Measurements from ENCODE around the gene SUOX.
"Not testable (repeated sequence)": the region's sequence is repeated elsewhere in the genome, so short reads cannot be mapped to it uniquely, and the experiment has no call there.

The SUOX gene

DNA sequence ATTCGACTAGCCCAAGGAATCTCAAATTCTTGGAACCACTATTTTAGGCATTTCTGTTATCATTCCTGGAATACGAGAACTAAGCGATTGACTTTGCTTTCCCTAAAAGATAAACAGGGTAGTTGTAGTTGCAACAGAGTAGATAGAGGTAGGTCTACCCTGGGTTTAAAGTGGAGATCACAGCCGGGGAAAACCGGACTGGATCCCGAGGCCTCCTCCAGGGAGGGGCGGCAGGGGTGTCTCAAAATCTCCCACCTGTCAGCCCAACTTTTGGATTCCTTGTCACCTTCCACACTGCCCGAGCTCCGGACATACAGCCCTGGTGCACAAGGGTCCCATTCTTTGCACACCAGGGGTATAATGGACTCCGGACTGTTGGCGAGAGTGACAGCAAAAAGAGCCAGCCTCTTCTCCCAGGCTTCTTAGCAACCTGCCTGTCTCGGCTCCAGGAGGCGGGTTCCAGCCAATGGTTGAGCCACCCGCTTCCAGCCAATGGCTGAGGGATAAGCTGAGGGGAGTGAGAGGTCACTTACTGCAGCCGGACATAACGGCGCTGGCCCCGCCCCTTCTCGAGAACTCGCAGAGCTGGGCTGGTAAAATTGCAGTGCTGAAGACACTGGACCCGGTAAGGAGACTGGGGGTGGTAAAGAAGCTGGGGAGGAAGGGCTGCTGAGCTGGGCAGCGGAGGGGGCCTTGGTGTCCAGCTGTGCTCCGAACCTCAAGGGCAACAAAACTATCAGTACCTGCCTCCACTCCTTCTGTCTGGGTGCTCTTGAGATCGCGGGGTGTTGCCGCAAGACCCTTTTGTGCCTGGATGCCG is at the start of gene SUOX:
SUOX (plus strand) TSS at position 562 of the 820 bp plus-strand sequence. CDS start 4,946 bp downstream, outside the sequence.
- peak; percentile 45 to 53 for DNase-seq

DNA sequence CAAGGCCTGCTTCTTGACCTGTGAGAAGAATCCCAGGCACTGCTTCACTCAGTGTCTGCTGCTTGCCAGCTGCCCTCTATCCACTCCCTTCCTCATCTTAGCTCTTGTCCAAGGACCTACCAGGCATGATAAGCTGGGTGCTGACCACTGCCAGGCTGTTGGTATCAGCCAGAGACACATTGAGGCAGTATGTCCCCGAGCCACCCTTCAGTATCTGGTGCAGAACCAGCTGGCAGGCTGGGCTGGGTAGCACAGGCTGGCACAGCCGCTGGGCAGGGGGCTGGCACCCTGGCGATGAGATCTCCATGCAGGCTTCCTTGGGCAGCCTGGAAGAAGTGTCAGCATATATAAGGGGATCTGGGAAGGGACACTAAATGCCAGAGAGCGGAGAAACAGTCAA is 41.7 kb upstream of the SUOX start:
- no peak for DNase-seq

DNA sequence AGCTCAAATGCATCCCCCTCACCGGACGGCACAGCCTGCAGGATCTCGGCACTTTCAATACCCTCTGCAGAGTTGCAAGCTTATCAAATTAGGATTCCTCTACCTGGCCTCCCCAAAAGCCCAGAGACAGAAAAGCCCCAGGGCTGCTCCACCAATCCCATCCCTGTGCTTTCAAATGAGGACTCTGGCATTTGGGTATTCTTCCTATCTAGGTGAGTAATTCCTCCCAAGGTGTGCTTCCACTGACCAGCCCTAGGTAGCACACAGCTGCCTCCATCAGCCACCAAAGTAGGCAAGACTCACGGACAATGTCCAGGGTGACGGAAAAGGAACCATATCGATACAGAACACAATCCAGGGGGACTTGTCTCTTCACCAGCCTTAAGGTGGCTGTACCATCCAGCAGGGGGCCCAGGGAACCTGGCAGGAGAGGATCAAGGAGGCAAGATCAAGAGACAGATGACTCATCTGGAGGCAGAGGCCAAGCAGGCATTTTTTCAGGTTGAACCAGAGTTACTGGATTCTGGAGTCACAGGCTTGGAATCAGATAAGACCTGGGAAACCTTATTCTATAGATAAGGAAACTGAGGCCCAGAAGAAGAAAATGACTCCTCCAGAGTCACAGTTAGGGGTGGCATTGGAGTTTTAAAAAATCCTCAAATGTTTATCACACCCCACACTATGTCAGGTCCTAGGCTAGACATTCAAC is 41.1 kb upstream of the SUOX start:
- DNase-seq, result peak in 1 of 2 donors; percentile 28

DNA sequence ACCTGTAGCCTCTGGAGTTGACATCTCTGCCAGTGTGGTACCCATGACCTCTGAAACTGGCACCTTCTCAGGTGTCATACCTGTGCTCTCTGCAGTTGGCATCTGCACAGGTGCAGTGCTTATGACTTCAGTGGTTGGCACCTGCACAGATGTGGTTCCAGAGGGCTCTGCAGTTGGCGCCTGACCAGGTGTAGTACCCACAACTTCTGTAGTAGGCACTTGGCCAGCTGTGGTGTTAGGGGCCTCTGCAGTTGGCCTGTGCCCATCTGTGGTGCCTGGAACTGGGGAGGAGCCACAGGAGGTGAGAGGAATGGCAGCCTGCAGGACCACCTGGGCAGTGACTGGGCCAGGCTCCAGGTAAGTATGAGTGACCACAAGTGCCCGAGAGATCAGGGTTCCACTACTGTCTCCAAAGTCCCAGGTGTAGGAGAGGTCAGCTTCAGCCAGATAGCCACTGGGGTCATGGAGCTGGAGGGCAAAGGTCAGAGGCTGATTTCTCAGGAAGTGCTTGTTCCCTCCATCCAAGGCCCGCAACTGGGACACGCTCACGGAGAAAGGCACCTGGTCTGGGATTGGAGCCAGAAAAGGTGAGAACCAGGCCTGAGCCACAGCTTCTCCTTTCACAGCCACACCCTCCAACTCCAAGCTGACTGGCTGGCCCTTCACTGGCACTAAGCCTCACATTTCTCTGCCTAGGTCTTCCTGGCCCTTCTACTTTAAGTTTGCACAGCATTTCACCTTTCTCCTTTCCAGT is 39.8 kb upstream of the SUOX start:
- no peak for DNase-seq

DNA sequence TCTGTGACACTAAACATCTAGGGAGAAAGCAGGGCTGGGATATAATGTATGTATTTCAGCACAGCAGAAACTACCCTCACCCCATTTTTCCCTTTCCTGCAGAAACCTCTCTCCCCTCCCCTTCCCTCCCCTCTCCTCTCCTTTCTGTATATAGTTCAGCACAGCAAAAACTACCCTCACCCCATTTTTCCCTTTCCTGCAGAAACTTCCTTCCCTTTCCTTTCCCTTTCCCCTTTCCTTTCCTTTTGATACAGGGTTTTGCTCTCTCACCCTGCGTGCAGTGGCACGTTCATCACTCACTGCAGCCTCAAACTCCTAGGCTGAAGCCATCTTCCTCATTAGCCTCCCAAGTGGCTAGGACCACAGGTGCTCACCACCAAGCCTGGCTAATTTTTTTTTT is 33.3 kb upstream of the SUOX start:
- DNase-seq, result no peak

DNA sequence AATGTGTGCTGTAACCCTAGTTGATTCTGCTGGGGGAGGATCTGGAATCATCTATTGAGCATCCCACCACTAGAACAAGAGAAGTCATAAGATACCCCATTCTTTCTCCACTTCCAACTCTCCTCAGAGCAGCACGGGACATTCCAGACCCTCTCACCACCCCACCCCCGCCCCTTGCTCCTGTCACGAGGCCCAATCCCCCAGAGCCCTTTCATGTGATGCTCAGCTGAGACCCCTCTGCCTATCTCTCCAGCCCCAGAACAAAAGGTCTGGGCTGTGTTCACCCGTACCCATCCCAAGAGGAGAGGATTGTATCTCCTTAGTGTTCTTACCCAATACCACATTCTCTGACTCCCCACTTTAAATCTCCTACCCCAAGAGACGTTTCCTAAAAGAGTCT is 31.8 kb upstream of the SUOX start:
- no peak for DNase-seq

DNA sequence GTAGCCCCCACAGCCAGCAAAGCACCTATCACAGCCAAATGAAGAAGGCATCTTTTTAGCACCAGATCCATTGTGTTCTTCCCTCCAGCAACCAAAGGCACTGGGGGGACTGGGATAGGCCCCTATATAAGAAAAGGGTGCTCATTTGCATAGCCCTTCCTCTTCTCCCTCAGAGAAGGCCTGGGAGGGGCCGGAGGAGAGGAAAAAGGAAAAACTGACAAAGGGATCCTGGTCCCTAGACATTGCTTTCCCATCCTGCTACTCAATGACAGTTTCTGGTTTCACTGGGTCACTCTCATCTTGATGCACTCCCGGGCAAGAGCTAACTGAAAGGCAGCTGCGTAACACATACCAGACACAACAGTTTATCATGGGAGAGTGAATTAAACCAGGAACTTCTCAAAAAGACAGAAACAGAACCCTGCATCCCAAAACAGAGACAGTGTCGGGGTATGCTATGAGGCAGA is 31.1 kb upstream of the SUOX start, which contains the start of gene PMEL:
PMEL (minus strand) TSS at position 102 of the 467 bp plus-strand sequence; CDS start at position 71, 31 bp downstream.
- DNase-seq, result no peak

DNA sequence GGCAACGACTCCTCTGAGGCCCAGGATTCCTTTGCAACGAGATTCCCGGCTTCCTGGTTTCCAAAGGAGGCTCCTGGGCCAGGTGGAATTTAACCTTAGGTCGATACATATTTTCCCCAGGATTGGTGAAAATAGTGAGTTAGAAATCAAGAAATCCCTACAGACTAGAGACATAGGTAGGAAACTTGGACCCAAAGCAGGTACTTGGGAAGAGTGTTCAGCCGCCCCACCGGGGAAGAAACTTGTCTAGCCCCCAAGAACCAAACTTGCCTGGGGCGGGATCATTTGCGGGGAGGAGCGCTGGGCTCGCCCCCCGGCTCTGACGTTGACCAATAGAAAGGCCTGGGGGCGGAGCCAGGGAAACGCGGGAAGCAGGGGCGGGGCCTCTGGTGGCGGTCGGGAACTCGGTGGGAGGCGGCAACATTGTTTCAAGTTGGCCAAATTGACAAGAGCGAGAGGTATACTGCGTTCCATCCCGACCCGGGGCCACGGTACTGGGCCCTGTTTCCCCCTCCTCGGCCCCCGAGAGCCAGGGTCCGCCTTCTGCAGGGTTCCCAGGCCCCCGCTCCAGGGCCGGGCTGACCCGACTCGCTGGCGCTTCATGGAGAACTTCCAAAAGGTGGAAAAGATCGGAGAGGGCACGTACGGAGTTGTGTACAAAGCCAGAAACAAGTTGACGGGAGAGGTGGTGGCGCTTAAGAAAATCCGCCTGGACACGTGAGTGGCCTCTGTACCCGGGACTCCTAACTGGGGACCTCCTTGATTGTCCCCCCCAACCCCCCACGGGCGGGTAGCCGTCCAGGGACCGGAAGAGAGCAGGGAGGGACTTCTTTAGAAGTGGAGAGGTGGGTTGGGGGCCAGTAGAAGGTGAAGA is 30.4 kb upstream of the SUOX start, which contains the start of gene CDK2:
CDK2 (plus strand) TSS at position 423 of the 874 bp plus-strand sequence; CDS start at position 602, 179 bp downstream.
- peak; percentile 63 to 67 for DNase-seq

DNA sequence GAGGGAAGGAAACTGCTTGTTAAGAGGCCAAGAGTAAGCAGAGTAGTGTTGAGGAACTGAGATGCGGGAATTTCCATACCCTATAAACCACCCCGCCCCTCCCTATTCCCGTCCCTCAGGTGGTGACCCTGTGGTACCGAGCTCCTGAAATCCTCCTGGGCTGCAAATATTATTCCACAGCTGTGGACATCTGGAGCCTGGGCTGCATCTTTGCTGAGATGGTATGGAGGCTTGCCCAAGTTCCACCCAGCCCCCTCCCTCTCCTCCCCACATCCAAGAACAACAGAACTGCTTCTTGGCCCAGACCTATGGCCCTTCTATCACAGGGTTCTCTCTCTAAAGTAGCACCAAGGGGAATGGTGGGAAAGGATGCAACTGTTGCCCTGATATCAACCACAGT is 27.7 kb upstream of the SUOX start:
- no peak for DNase-seq

DNA sequence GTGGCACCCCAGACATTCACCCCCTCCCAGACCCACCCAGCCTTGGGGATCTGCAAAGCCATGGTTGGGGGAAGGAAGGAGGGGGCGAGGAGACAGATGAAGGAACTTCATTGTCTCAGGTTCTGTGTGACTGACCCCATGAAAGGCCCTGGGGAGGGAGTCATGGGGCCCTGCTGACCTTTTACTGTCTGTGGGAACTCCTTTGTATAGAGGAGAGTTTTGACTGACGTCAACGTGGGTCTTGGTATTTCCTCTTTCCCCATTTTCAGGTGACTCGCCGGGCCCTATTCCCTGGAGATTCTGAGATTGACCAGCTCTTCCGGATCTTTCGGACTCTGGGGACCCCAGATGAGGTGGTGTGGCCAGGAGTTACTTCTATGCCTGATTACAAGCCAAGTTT is 26.3 kb upstream of the SUOX start:
- DNase-seq, result no peak

DNA sequence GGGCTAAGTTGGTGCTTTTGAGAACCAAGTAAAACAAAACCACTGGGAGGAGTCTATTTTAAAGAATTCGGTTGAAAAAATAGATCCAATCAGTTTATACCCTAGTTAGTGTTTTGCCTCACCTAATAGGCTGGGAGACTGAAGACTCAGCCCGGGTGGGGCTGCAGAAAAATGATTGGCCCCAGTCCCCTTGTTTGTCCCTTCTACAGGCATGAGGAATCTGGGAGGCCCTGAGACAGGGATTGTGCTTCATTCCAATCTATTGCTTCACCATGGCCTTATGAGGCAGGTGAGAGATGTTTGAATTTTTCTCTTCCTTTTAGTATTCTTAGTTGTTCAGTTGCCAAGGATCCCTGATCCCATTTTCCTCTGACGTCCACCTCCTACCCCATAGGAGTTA is 25.0 kb upstream of the SUOX start:
- no peak for DNase-seq

DNA sequence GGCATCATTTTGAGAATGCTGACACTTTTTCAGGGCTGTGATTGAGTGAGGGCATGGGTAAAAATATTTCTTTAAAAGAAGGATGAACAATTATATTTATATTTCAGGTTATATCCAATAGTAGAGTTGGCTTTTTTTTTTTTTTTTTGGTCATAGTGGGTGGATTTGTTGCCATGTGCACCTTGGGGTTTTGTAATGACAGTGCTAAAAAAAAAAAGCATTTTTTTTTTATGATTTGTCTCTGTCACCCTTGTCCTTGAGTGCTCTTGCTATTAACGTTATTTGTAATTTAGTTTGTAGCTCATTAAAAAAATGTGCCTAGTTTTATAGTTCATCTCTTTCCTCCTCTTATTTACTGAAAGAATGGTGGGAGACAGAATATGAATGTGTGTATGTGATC is 24.6 kb upstream of the SUOX start:
- no peak for DNase-seq

DNA sequence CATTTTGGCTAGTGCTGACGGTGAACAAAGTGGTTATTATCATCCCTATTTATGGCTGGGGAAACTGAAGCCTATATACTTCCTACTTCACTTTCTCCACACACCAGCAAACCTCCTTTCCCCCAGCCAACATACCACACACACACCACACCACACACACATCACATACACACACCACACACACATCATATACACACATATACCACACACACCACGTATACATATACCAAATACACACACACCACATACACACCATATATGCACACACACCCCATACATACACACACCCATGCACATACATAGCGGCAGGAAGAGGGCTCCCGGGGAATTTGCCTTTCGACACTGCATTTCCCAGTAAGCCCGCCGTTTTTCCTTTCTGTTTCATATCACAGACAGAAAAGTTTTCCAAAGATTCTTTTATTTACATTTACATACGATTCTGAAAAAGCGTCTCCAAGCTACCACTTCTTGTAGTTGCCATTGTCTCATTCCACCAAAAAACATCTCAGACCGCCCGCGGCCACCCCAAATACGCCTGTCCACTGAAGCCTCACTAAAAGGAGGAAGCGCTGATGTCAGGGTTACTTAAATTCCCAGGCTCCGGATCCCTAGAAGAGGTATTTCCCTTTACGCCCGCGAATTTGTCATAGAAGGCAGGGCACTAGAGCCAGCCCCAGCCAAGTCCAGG is 24.0 kb upstream of the SUOX start:
- DNase-seq, result peak; percentile 32 to 35

DNA sequence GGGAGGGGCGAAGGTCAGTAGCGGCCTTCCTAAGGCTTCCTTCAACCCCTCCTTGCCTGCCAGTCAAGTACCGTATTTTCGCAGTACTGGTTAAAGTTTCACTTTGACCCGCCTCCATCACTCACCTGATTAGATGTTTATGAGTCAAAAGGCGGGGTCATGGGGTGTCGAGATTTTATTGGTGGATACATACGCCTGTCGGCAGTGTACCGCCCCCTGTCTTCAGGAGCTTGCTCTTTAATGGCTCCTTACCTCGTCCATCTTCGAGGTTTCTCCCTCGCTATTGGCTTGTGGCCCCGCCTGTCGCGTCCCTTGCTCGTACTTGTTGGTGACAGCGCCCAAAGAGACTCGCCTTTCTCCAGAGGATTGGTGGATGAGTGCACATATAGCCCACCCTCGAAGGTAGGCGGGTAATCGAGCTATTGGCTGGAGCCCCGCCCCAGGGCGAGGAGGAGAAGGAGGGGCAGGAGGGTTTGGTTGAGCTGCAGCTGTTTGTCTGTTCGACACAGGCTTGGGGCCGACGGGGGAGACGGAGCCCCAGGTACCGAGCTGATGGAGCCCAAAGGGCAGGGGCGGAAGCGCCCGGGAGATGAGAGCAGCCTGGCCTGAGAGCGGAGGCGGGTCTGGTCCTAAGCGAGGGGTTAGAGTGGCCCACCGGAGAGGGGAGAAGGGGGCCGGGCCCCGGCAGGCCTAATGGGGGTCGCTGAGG is 23.3 kb upstream of the SUOX start, which contains the start of gene RAB5B:
RAB5B (plus strand) TSS at position 480 of the 709 bp plus-strand sequence. CDS start 12,883 bp downstream, outside the sequence.
- DNase-seq, result peak; percentile 76 to 100

DNA sequence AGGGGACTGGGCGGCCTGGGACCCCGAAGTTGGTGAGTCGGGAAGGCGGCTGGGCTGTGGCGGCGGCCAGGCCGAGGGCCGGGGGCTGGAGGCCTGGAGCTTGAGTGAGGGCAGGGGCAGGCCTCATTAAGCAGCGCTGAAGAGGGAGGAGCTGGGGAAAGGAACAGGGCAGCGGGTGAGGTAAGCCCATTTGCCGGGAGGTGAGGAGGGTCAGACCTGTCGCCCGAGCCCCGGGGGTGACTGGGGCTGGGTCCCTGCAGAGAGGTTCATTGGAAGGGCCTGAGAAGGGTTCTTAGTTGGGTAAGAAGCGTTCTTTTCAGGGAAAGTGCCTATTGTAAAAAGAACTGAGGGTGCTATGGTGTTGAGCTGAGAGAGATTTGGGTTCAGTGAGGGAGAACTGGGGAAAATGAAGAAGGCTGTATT is 22.8 kb upstream of the SUOX start:
- DNase-seq, result no peak

DNA sequence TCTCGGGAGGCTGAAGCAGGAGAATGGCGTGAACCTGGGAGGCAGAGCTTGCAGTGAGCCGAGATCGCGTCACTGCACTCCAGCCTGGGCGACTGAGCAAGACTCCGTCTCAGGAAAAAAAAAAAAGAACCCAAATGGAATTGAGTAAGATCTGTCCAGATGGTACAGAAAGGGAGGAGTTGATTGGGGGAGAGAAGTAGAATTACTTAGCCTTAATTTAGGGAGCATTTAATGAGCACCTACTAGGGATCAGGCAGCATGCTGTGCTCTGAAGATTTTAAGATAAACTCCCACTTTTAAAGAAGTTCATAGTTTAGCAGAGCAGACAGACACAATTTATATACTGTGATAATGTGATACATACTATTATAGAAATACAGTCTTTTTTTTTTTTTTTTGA is 18.7 kb upstream of the SUOX start:
- DNase-seq, result no peak

DNA sequence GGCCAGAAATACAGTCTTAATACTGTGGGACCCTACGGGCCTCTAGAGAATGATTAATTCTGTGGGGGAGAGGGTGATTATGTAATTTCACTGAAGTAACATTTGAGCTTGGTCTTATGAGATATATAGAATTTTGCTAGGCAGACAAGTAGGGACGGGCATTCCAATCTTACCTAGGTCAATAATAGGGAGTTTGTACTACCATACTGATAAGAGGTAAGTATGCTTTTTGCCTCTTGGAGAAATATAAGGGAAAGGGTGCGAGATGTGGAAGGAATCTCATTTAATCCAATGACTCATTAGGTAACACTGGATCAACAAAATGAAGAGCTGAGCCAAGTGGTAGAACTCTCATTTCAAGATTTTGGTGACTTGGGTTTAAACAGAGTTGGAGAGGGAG is 18.0 kb upstream of the SUOX start:
- DNase-seq, result no peak

DNA sequence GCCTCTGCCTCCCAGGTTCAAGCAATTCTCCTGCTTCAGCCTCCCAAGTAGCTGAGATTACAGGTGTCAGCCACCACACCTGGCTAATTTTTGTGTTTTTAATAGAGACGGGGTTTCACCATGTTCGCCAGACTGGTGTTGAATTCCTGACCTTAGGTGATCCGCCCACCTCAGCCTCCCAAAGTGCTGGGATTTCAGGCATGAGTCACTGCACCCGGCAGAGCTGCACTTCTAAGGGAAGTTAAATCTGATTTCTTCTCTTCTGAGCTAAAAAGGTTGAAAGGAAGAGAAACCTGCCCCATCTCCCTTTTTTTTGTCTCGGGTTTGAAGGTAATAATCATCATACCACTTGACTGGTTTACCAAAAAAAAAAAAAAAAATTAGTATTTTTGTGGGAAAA is 15.2 kb upstream of the SUOX start:
- not testable (repeated sequence) for DNase-seq

DNA sequence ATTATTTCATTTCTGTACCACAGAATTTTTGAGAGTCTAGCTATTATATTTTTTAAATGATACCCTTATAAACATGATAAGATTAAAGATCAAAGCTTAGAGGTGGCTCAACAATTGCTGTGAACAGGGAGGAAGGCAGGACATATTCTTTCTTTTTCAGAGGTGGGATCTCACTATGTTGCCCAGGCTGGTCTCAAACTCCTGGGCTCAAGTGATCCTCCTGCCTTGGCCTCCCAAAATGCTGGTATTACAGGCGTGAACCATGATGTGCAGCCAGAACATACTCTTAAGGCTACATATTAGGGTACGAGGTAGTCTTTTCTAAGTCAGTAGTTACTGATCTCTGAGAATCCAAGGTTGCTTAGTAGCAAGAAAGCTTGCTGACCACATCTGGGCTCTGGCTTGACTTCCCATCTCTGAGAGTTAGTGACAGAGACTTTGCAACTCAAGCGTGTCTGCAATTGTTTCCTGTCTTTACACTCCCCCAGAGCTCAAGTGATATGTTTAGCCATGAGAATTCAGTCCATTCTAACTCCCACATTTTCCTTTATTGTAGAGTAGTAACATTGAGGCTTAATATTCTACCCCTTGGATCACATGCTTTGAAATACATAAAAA is 14.6 kb upstream of the SUOX start:
- DNase-seq, result peak in 1 of 2 donors; percentile 35

DNA sequence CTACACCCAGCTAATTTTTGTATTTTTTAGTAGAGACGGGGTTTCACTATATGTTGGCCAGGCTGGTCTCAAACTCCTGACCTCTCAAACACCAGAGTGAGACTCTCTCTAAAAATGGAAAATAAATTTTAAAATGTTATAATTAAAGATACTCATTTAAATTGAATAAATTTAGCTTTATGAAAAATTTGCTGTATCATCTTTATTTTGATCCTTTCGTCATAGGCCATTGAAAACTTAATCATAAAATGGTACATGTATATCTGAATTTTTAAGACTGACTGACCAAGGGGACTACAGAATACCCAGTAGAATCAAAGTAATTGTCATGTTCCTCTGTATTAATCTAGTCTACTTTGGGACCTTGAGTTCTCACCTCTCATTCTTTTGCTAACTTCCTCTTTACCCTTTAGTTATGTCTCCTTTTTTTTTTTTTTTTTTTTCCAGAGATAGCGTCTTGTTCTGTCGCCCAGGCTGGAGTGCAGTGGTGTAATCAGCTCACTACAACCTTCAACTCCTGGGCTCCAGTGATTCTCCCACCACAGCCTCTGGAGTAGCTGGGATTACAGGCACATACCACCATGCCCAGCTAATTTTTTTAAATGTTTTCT is 13.7 kb upstream of the SUOX start:
- peak in 1 of 2 donors; percentile 42 for DNase-seq

Measured in bone marrow (tissue), 2 donors.